HepG2 (cell line): ENCODE results near the gene EVC. TPM values are rescaled to one million over a fixed set of nuclear protein-coding genes. Genes with fewer than 3 reads are reported as not detected.

ENCODE experiments used
- ATAC-seq: fragments of 200-7000 bp; cut with Tn5 transposase; 3 replicates; pipeline ENCODE4 v1.9.1; 2020; ENCODE audit warnings: mild to moderate bottlenecking, moderate library complexity
- BruUV-seq: library from RNA; stranded (reverse); fragments of 400-500 nt; replicated peaks from 2 replicates; lab custom pipeline; 2021; lab: Mats Ljungman, UMichigan
- CTCF ChIA-PET: fragments of 300-600 bp; formaldehyde crosslinking; extraction: SDS; loops from one replicate; lab custom pipeline; 2021; ENCODE audit warnings: low total read pairs, inconsistent platforms, low intra/inter-chr PET ratio; lab: Yijun Ruan, JAX
- POLR2A ChIA-PET: fragments of 350-600 bp; sonication (Branson Sonifier 250); formaldehyde crosslinking; loops from one replicate; lab custom pipeline; 2020; ENCODE audit warnings: antibody characterized with exemption, inconsistent platforms; lab: Yijun Ruan, JAX
- DNase-seq: peaks from one replicate; pipeline ENCODE4 v3.0.0-alpha.2; 2015; ENCODE audit warnings: low spot score
- FAIRE-seq: peaks from 3 replicates; lab custom pipeline; 2011; peaks lifted over from hg19 to GRCh38; lab: Jason Lieb, UNC
- H2AFZ ChIP-seq: one replicate; pipeline ENCODE4 v1.6.1; 2011; ENCODE audit warnings: low read length, inconsistent platforms
- H3K27ac ChIP-seq: fragments of 300-600 bp; 3 replicates; pipeline ENCODE4 v1.8.0; 2011; ENCODE audit warnings: mixed run types, mild to moderate bottlenecking, mixed read lengths, low read length, inconsistent platforms; ENCODE audit not compliant: insufficient read depth; ENCODE audit errors: extremely low read length
- H3K27me3 ChIP-seq, 2 experiments: fragments of 200-600 bp in 1 of 2; 2 replicates in 1 of 2; 3 replicates in 1 of 2; pipeline versions ENCODE4 v1.6.0 to v1.8.0; 2011; ENCODE audit warnings: low read length in 2 of 2, mild to moderate bottlenecking in 2 of 2, moderate library complexity in 2 of 2, inconsistent platforms in 1 of 2; ENCODE audit not compliant: insufficient read depth in 2 of 2, control insufficient read depth in 1 of 2
- H3K36me3 ChIP-seq, 2 experiments: fragments of 200-600 bp in 1 of 2; replicated peaks in 1 of 2; 2 replicates in 1 of 2; 3 replicates in 1 of 2; pipeline versions ENCODE4 v1.5.1 to v1.8.0; 2011; ENCODE audit warnings: low read length in 2 of 2, inconsistent platforms in 1 of 2; ENCODE audit not compliant: insufficient read depth in 2 of 2, control insufficient read depth in 1 of 2
- H3K4me1 ChIP-seq: 2 replicates; pipeline ENCODE4 v1.5.1; 2012; ENCODE audit warnings: low read length, inconsistent platforms; ENCODE audit not compliant: insufficient read depth
- H3K4me2 ChIP-seq: 2 replicates; pipeline ENCODE4 v1.6.0; 2011; ENCODE audit warnings: low read depth, low read length, inconsistent platforms
- H3K4me3 ChIP-seq, 3 experiments: fragments of 200-600 bp in 1 of 3; sonication (generic), shearing (Covaris generic) in 1 of 3; replicated peaks in 1 of 3; 2 replicates each; pipeline ENCODE4 v1.5.1; 2011 to 2016; ENCODE audit warnings: low read length in 3 of 3, inconsistent platforms in 2 of 3, low read depth in 2 of 3, mild to moderate bottlenecking in 2 of 3, control low read depth in 1 of 3, mixed read lengths in 1 of 3; ENCODE audit not compliant: insufficient read depth in 1 of 3
- H3K79me2 ChIP-seq: one replicate; pipeline ENCODE4 v1.6.1; 2011; ENCODE audit warnings: low read length, inconsistent platforms; ENCODE audit not compliant: insufficient read depth
- H3K9ac ChIP-seq: 2 replicates; pipeline ENCODE4 v1.6.0; 2011; ENCODE audit warnings: mild to moderate bottlenecking, low read depth, low read length, inconsistent platforms; ENCODE audit not compliant: insufficient read depth
- H3K9me3 ChIP-seq: 2 replicates; pipeline ENCODE4 v1.5.1; 2012; ENCODE audit warnings: mild to moderate bottlenecking, low read length
- H4K20me1 ChIP-seq: 2 replicates; pipeline ENCODE4 v1.6.0; 2011; ENCODE audit warnings: inconsistent platforms, mild to moderate bottlenecking, low read length, moderate library complexity; ENCODE audit not compliant: insufficient read depth
- ELF4 ChIP-seq: sonication (generic); formaldehyde crosslinking; IDR thresholded peaks from 2 replicates; pipeline ENCODE4 v1.5.0; 2020; ENCODE audit warnings: missing genetic modification reagents, mild to moderate bottlenecking, moderate library complexity, borderline replicate concordance
- FOSL2 ChIP-seq: sonication (generic); formaldehyde crosslinking; IDR thresholded peaks from 2 replicates; pipeline ENCODE4 v1.4.0; 2020; ENCODE audit warnings: missing genetic modification reagents
- GABPB1 ChIP-seq: IDR thresholded peaks from 2 replicates; pipeline ENCODE4 v1.6.1; 2016; ENCODE audit warnings: mild to moderate bottlenecking, missing genetic modification reagents, moderate library complexity, missing compliant biosample characterization
- JUN ChIP-seq: sonication (generic); formaldehyde crosslinking; IDR thresholded peaks from 2 replicates; pipeline ENCODE4 v1.4.0; 2020; ENCODE audit warnings: mild to moderate bottlenecking, missing genetic modification reagents
- MAFG ChIP-seq: sonication (generic); formaldehyde crosslinking; IDR thresholded peaks from 2 replicates; pipeline ENCODE4 v1.5.1; 2020; ENCODE audit warnings: mild to moderate bottlenecking, missing genetic modification reagents
- MIER2 ChIP-seq: IDR thresholded peaks from 2 replicates; pipeline ENCODE4 v1.6.1; 2016; ENCODE audit warnings: missing biosample characterization, missing genetic modification reagents
- NFYC ChIP-seq: IDR thresholded peaks from 2 replicates; pipeline ENCODE4 v1.6.1; 2016; ENCODE audit warnings: missing genetic modification reagents, missing compliant biosample characterization
- POLR2AphosphoS5 ChIP-seq: IDR thresholded peaks from 2 replicates; pipeline ENCODE4 v1.6.1; 2012; ENCODE audit warnings: low read depth, low read length
- SALL2 ChIP-seq: sonication (generic); formaldehyde crosslinking; IDR thresholded peaks from 2 replicates; pipeline ENCODE4 v1.8.1; 2023; ENCODE audit warnings: mild to moderate bottlenecking, missing genetic modification reagents, inconsistent platforms
- ZFYVE20 ChIP-seq: sonication (generic); formaldehyde crosslinking; IDR thresholded peaks from 2 replicates; pipeline ENCODE4 v1.8.0; 2023; ENCODE audit warnings: low read depth, mild to moderate bottlenecking, moderate library complexity, missing genetic modification reagents, borderline replicate concordance
- ZNF264 ChIP-seq: sonication (generic); formaldehyde crosslinking; IDR thresholded peaks from 2 replicates; pipeline ENCODE4 v1.4.0; 2020; ENCODE audit warnings: missing genetic modification reagents
- ZNF329 ChIP-seq: sonication (generic); formaldehyde crosslinking; IDR thresholded peaks from 2 replicates; pipeline ENCODE4 v1.9.0; 2021; ENCODE audit warnings: low read depth, mild to moderate bottlenecking, missing genetic modification reagents
- ZNF501 ChIP-seq: sonication (generic); formaldehyde crosslinking; IDR thresholded peaks from 2 replicates; pipeline ENCODE4 v1.5.1; 2020; ENCODE audit warnings: mild to moderate bottlenecking, moderate library complexity, missing genetic modification reagents
- ZNF749 ChIP-seq: sonication (generic); formaldehyde crosslinking; IDR thresholded peaks from 2 replicates; pipeline ENCODE4 v1.8.0; 2022; ENCODE audit warnings: mild to moderate bottlenecking, missing genetic modification reagents, moderate library complexity, borderline replicate concordance
- ZNF75D ChIP-seq: sonication (generic); formaldehyde crosslinking; IDR thresholded peaks from 2 replicates; pipeline ENCODE4 v1.8.1; 2023; ENCODE audit warnings: missing genetic modification reagents, mild to moderate bottlenecking, borderline replicate concordance
- WGBS: methylation state at CpG from one replicate; pipeline ENCODE4 v1.1.6; 2017; ENCODE audit warnings: low lambda C conversion rate; 5-methylcytosine and 5-hydroxymethylcytosine counted together
- in situ Hi-C: cut with HindIII; loops from 2 replicates; pipeline ENCODE4 v1.10.0; 2017; ENCODE audit warnings: low pct_unique_long_range_greater_than_20kb; ENCODE audit not compliant: extremely low pct_ligation_motif_present
- intact Hi-C: fragments of 100-400 bp; cut with micrococcal nuclease; formaldehyde crosslinking; loops from one replicate; pipeline ENCODE4 v1.10.0; 2022; ENCODE audit not compliant: unreplicated experiment
- polyA plus RNA-seq, 8 experiments: library from polyadenylated mRNA; depleted of rRNA in 3 of 8; stranded (reverse) in 7 of 8; unstranded in 1 of 8; fragments of >200 nt; fragmentation: Illumina TruSeq in 4 of 8; extraction: Trizol in 4 of 8; gene quantifications; 2 replicates each; pipeline versions ENCODE4 v1.2.1 to v1.2.3, GENCODE V29; 2011 to 2016; ENCODE audit warnings: low read depth in 4 of 8, missing spikeins in 1 of 8, mixed read lengths in 1 of 8; ENCODE audit not compliant: insufficient read depth in 1 of 8
- total RNA-seq, 5 experiments: library from RNA; depleted of rRNA; stranded (reverse); fragments of >200 nt; fragmentation: Illumina TruSeq; extraction: Trizol; gene quantifications; 2 replicates each; pipeline ENCODE4 v1.2.3, GENCODE V29; 2016; ENCODE audit warnings: low read depth in 1 of 5
- TF ChIP-seq, protein P1 (sequence below): sonication (generic); formaldehyde crosslinking; IDR thresholded peaks from 2 replicates; pipeline ENCODE4 v1.4.0; 2020; ENCODE audit warnings: mild to moderate bottlenecking, missing genetic modification reagents
- TF ChIP-seq, protein P2 (sequence below): sonication (generic); formaldehyde crosslinking; IDR thresholded peaks from 2 replicates; pipeline ENCODE4 v1.9.0; 2021; ENCODE audit warnings: missing genetic modification reagents, borderline replicate concordance
- TF ChIP-seq, protein P3 (sequence below): sonication (generic); formaldehyde crosslinking; IDR thresholded peaks from 2 replicates; pipeline ENCODE4 v1.8.0; 2022; ENCODE audit warnings: mild to moderate bottlenecking, missing genetic modification reagents
- TF ChIP-seq, protein P4 (sequence below): sonication (generic); formaldehyde crosslinking; conservative IDR thresholded peaks from 2 replicates; pipeline ENCODE4 v1.8.1; 2023; ENCODE audit warnings: missing genetic modification reagents

Gene EVC
- total and polyA plus RNA-seq, 2 of the 13 experiments (the other 11 are each of a cell fraction or from before 2014, with no cell fraction given), result 3.1 to 4.9 TPM

DNA sequence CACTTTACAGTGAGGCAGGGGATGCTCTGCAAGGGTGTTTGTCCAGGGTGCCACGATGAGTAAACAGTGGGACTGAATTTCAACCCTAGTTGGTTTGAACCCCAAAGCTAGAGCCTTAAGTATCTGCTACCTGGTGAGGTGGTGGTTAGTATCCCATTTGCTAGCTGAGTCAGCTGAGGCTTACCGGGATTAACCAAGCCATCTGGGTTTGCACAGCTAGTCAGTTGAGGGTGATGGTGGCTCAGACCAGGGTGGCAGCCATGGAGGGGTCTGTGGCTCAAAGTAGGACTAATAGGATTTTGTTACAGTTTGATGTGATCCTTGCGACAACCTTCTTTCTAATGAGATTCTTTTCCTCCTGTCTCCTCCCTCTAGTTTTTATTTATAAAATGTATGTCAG lies 1.9 kb downstream of the EVC start:
- Histone ChIP-seq H3K9me3 (peaks cover 7% of the 10 kb centered on the region), H3K4me1 (peaks cover 58% of the 10 kb centered on the region), H3K27me3 (no peaks in the 10 kb centered on the region; a peak in 1 of 5 replicates), H3K4me3 (no peak overlapping the region), H3K79me2 (peaks cover 6% of the 10 kb centered on the region), H4K20me1 (no peaks in the 10 kb centered on the region), H3K27ac (no peak overlapping the region), H3K4me2 (peak overlapping the region; percentile 96), H3K9ac (no peak overlapping the region), H3K36me3 (no peaks in the 10 kb centered on the region), H2AFZ (no peak overlapping the region)
- in situ Hi-C loops, result no loop called here
- BruUV-seq, result TSS peak; percentile 47
- ChIA-PET POLR2A (interaction anchor here (1.2 kb wide), 1 partner anchor 9 kb away, joined by 3 read pairs; no protein-coding TSS in a partner anchor), CTCF (no interaction called here)
- FAIRE-seq (no peak), DNase-seq (no peak), ATAC-seq (no peak)
- intact Hi-C loops, result loop anchor here (1.0 kb wide), 1 partner anchor 79 kb away; no protein-coding TSS in a partner anchor
- WGBS, result 95% methylated on average over 1 of the region's 3 CpGs
- no peak for TF ChIP-seq JUN (CRISPR knock-in tag)
- TF ChIP-seq, protein P1, sequence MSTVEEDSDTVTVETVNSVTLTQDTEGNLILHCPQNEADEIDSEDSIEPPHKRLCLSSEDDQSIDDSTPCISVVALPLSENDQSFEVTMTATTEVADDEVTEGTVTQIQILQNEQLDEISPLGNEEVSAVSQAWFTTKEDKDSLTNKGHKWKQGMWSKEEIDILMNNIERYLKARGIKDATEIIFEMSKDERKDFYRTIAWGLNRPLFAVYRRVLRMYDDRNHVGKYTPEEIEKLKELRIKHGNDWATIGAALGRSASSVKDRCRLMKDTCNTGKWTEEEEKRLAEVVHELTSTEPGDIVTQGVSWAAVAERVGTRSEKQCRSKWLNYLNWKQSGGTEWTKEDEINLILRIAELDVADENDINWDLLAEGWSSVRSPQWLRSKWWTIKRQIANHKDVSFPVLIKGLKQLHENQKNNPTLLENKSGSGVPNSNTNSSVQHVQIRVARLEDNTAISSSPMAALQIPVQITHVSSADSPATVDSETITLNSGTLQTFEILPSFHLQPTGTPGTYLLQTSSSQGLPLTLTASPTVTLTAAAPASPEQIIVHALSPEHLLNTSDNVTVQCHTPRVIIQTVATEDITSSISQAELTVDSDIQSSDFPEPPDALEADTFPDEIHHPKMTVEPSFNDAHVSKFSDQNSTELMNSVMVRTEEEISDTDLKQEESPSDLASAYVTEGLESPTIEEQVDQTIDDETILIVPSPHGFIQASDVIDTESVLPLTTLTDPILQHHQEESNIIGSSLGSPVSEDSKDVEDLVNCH (CRISPR knock-in tag), result no peak
- no peak for TF ChIP-seq ZNF75D (CRISPR knock-in tag)
- TF ChIP-seq, protein P2, sequence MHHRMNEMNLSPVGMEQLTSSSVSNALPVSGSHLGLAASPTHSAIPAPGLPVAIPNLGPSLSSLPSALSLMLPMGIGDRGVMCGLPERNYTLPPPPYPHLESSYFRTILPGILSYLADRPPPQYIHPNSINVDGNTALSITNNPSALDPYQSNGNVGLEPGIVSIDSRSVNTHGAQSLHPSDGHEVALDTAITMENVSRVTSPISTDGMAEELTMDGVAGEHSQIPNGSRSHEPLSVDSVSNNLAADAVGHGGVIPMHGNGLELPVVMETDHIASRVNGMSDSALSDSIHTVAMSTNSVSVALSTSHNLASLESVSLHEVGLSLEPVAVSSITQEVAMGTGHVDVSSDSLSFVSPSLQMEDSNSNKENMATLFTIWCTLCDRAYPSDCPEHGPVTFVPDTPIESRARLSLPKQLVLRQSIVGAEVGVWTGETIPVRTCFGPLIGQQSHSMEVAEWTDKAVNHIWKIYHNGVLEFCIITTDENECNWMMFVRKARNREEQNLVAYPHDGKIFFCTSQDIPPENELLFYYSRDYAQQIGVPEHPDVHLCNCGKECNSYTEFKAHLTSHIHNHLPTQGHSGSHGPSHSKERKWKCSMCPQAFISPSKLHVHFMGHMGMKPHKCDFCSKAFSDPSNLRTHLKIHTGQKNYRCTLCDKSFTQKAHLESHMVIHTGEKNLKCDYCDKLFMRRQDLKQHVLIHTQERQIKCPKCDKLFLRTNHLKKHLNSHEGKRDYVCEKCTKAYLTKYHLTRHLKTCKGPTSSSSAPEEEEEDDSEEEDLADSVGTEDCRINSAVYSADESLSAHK, result no peak
- TF ChIP-seq SALL2 (CRISPR knock-in tag), result no peak
- TF ChIP-seq ZNF749, result no peak
- no peak for TF ChIP-seq POLR2AphosphoS5
- TF ChIP-seq ZFYVE20 (CRISPR knock-in tag), result no peak
- TF ChIP-seq ELF4 (CRISPR knock-in tag), result no peak
- TF ChIP-seq MIER2 (CRISPR knock-in tag), result no peak
- no peak for TF ChIP-seq ZNF329 (CRISPR knock-in tag)
- TF ChIP-seq ZNF264 (CRISPR knock-in tag), result no peak
- TF ChIP-seq ZNF501 (CRISPR knock-in tag), result no peak
- TF ChIP-seq GABPB1 (CRISPR knock-in tag), result no peak
- TF ChIP-seq NFYC (CRISPR knock-in tag), result no peak
- TF ChIP-seq, protein P3, sequence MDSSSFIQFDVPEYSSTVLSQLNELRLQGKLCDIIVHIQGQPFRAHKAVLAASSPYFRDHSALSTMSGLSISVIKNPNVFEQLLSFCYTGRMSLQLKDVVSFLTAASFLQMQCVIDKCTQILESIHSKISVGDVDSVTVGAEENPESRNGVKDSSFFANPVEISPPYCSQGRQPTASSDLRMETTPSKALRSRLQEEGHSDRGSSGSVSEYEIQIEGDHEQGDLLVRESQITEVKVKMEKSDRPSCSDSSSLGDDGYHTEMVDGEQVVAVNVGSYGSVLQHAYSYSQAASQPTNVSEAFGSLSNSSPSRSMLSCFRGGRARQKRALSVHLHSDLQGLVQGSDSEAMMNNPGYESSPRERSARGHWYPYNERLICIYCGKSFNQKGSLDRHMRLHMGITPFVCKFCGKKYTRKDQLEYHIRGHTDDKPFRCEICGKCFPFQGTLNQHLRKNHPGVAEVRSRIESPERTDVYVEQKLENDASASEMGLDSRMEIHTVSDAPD, result no peak
- TF ChIP-seq, protein P4, sequence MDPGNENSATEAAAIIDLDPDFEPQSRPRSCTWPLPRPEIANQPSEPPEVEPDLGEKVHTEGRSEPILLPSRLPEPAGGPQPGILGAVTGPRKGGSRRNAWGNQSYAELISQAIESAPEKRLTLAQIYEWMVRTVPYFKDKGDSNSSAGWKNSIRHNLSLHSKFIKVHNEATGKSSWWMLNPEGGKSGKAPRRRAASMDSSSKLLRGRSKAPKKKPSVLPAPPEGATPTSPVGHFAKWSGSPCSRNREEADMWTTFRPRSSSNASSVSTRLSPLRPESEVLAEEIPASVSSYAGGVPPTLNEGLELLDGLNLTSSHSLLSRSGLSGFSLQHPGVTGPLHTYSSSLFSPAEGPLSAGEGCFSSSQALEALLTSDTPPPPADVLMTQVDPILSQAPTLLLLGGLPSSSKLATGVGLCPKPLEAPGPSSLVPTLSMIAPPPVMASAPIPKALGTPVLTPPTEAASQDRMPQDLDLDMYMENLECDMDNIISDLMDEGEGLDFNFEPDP (CRISPR knock-in tag), result no peak
- TF ChIP-seq MAFG (CRISPR knock-in tag), result no peak
- TF ChIP-seq FOSL2 (CRISPR knock-in tag), result no peak
